Gastrocnemius medialis (tissue), 4 donors: Measurements from ENCODE around the gene EMILIN2. TPM values are rescaled to one million over a fixed set of nuclear protein-coding genes. Genes with fewer than 3 reads are reported as not detected.
"Not testable (repeated sequence)": the region's sequence is repeated elsewhere in the genome, so short reads cannot be mapped to it uniquely, and the experiment has no call there.

Experiments used
- ATAC-seq, 2 donors: fragments of 150-250 bp; one replicate each; pipeline ENCODE4 v1.9.1; 2016
- DNase-seq, 2 donors: peaks; one replicate each; pipeline ENCODE4 v3.0.0-alpha.2; 2019
- H3K27ac ChIP-seq, 4 donors: fragments of 200-600 bp; sonication (generic); 1 replicate in 1 of 4; 2 replicates in 3 of 4; pipeline ENCODE4 v1.5.1; 2016 to 2018; ENCODE audit warnings: mild to moderate bottlenecking in 2 of 4, moderate library complexity in 1 of 4
- H3K27me3 ChIP-seq, 3 donors: fragments of 200-600 bp; sonication (generic) in 2 of 3; 1 replicate in 1 of 3; 2 replicates in 2 of 3; pipeline versions ENCODE4 v1.5.1 to v1.6.0; 2016 to 2019; ENCODE audit warnings: mild to moderate bottlenecking in 1 of 3, moderate library complexity in 1 of 3
- H3K36me3 ChIP-seq, 2 donors: fragments of 200-600 bp; sonication (generic) in 1 of 2; one replicate each; pipeline ENCODE4 v1.5.1; 2017 to 2018
- H3K4me1 ChIP-seq, 2 donors: fragments of 200-600 bp; sonication (generic) in 1 of 2; one replicate each; pipeline ENCODE4 v1.5.1; 2016 to 2017; ENCODE audit warnings: mild to moderate bottlenecking in 2 of 2
- H3K4me3 ChIP-seq, 4 donors: fragments of 200-600 bp; sonication (generic) in 3 of 4; 1 replicate in 1 of 4; 2 replicates in 3 of 4; pipeline ENCODE4 v1.5.1; 2016 to 2019; ENCODE audit warnings: mild to moderate bottlenecking in 2 of 4
- H3K9me3 ChIP-seq, 3 donors: fragments of 200-600 bp; sonication (generic) in 2 of 3; 1 replicate in 1 of 3; 2 replicates in 2 of 3; pipeline ENCODE4 v1.5.1; 2016 to 2019
- POLR2A ChIP-seq, 2 donors: fragments of 450-650 bp; IDR thresholded peaks; one replicate each; pipeline ENCODE4 v1.6.1; 2017; ENCODE audit warnings: antibody characterized with exemption in 2 of 2, mild to moderate bottlenecking in 2 of 2, moderate library complexity in 2 of 2
- in situ Hi-C, 4 donors: fragments of 200-750 bp; cut with MboI; loops; one replicate each; pipeline versions ENCODE4 v1.15.0 to v1.8.0; 2017; ENCODE audit warnings: low sequenced_read_pairs in 4 of 4
- intact Hi-C: fragments of 100-400 bp; cut with DNase I; formaldehyde crosslinking; loops from one replicate; pipeline ENCODE4 v1.15.1; 2023; ENCODE audit warnings: low total_unique reads
- total RNA-seq, 4 donors: library from RNA; depleted of rRNA; stranded (reverse); fragments of >200 nt; gene quantifications; one replicate each; pipeline versions ENCODE4 v1.1.0 to v1.2.3, GENCODE V29; 2016
- TF ChIP-seq, protein P1 (sequence below), 5 experiments: fragments of 450-650 bp in 3 of 5; fragments of 200-600 bp in 2 of 5; sonication (generic) in 2 of 5; IDR thresholded peaks in 4 of 5; conservative IDR thresholded peaks in 1 of 5; 1 replicate in 4 of 5; 2 replicates in 1 of 5; pipeline ENCODE4 v1.5.1; 2016 to 2019; ENCODE audit warnings: antibody characterized with exemption in 5 of 5, mild to moderate bottlenecking in 3 of 5, moderate library complexity in 3 of 5

The EMILIN2 gene
- total RNA-seq = 10 to 100 TPM in 1 of 4 donors, 1 to 10 TPM in 3; 1.9 to 10.5 (median 5.6) TPM

DNA sequence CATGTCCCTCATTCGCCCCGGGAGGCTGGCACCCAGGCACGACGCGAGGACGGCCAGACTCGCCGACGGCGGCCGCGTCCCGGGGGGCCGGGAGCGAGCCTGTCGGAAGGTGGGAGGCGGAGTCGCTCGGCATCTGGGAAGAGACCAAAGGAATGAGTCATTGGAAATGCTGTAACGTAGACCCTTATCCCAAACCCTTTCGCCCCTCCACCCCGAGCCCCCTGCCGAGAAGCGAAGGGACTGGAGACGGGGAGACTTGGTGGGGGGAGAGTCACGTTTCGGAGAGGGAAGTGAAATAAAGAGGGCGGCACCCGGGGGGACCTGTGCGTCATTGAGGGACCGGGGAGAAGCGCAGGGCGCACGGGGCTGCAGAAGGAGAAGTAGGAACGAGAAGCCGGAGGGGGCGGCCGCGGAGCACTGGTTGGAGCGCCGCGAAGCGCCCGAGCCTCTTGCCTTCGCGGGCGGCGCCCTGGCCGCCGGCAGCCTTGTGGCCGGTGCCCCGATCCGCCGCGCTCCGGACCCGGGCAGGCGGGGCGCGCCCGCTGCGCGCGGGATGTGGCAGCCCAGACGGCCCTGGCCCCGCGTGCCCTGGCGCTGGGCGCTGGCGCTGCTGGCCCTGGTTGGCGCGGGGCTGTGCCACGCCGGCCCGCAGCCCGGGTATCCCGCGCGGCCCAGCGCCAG is at the start of gene EMILIN2:
Gene EMILIN2 (plus strand): TSS at position 371 of the 681 bp plus-strand sequence. CDS start 183 bp downstream, at position 554.
- ATAC-seq (peak; percentile 21), DNase-seq (peak; percentile 21 to 57)
- peaks cover 0 to 4% of the 10 kb centered on the region in 2 donors for H3K4me1 ChIP-seq
- H3K27ac ChIP-seq = peak within 1 kb of the TSS in 3 of 4 donors; percentile 34 to 44 (median 35)
- in situ Hi-C loops (no loop called here), intact Hi-C loops (no loop called here)
- TF ChIP-seq, protein P1, sequence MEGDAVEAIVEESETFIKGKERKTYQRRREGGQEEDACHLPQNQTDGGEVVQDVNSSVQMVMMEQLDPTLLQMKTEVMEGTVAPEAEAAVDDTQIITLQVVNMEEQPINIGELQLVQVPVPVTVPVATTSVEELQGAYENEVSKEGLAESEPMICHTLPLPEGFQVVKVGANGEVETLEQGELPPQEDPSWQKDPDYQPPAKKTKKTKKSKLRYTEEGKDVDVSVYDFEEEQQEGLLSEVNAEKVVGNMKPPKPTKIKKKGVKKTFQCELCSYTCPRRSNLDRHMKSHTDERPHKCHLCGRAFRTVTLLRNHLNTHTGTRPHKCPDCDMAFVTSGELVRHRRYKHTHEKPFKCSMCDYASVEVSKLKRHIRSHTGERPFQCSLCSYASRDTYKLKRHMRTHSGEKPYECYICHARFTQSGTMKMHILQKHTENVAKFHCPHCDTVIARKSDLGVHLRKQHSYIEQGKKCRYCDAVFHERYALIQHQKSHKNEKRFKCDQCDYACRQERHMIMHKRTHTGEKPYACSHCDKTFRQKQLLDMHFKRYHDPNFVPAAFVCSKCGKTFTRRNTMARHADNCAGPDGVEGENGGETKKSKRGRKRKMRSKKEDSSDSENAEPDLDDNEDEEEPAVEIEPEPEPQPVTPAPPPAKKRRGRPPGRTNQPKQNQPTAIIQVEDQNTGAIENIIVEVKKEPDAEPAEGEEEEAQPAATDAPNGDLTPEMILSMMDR (IDR thresholded peaks at IDR 0.05 in 4 of 5, conservative IDR thresholded peaks at IDR 0.05 in 1 of 5) = no peak
- peak in 1 of 2 donors; percentile 60 for TF ChIP-seq POLR2A (IDR thresholded peaks at IDR 0.05)
- peak within 1 kb of the TSS; percentile 42 to 54 (median 52) for H3K4me3 ChIP-seq
- H3K36me3 ChIP-seq = no peaks in the 10 kb centered on the region
- peaks cover 29 to 56% (median 45%) of the 10 kb centered on the region in 3 donors for H3K27me3 ChIP-seq
- H3K9me3 ChIP-seq = no peaks in the 10 kb centered on the region

DNA sequence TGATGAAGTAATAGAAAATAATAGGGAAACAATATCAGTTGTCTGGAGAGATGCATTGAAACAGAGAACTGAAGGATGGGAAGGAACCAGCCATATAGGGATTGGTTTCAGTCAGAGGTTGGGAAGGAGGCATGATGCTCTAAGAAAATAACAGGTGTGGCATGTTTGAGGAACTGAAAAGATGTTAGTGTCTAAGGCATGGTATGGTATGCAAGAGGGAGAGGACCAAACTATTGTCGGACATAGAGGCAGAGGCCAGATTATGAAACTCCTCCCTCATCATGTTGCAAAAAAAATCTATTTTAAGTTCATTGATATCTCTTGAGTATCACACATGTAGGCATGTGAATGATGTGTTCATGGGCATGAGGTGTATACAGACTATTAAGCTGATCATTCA is 48.9 kb upstream of the EMILIN2 start:
- no peaks in the 10 kb centered on the region for H3K9me3 ChIP-seq
- DNase-seq (no peak), ATAC-seq (no peak)
- TF ChIP-seq, protein P1 (IDR thresholded peaks at IDR 0.05 in 4 of 5, conservative IDR thresholded peaks at IDR 0.05 in 1 of 5) = no peak
- TF ChIP-seq POLR2A (IDR thresholded peaks at IDR 0.05) = no peak
- H3K4me1 ChIP-seq = no peaks in the 10 kb centered on the region
- in situ Hi-C loops = no loop called here
- H3K27ac ChIP-seq = no peak overlapping the region
- H3K4me3 ChIP-seq = no peak overlapping the region
- peaks cover 6 to 38% of the 10 kb centered on the region in 2 donors for H3K36me3 ChIP-seq
- intact Hi-C loops = no loop called here
- H3K27me3 ChIP-seq = no peaks in the 10 kb centered on the region

DNA sequence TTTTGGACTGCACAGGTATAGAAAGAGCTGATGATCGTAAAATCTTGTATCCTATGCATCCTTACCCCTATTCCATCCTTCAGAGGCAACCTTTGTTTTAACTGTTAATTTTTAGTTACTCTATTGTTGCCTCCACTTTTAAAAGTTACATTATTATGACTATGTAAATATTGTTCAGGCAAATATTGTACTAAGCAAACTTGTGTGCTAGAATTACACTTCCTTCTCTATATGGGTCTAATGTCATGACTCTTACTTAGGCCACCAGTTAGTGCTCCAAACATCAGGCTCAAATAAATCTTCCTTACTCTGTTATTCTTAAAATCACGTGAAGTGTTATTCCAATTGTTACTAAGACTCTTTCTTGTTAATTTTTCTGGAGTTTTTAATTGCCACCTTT is 47.4 kb upstream of the EMILIN2 start:
- Histone ChIP-seq H3K4me3 (no peak overlapping the region), H3K27ac (no peak overlapping the region), H3K9me3 (no peaks in the 10 kb centered on the region), H3K4me1 (no peaks in the 10 kb centered on the region), H3K36me3 (peaks cover 6 to 38% of the 10 kb centered on the region in 2 donors), H3K27me3 (no peaks in the 10 kb centered on the region)
- DNase-seq = no peak
- intact Hi-C loops = no loop called here
- TF ChIP-seq POLR2A (IDR thresholded peaks at IDR 0.05) = no peak
- TF ChIP-seq, protein P1 (IDR thresholded peaks at IDR 0.05 in 4 of 5, conservative IDR thresholded peaks at IDR 0.05 in 1 of 5) = no peak
- in situ Hi-C loops = no loop called here
- ATAC-seq = no peak

DNA sequence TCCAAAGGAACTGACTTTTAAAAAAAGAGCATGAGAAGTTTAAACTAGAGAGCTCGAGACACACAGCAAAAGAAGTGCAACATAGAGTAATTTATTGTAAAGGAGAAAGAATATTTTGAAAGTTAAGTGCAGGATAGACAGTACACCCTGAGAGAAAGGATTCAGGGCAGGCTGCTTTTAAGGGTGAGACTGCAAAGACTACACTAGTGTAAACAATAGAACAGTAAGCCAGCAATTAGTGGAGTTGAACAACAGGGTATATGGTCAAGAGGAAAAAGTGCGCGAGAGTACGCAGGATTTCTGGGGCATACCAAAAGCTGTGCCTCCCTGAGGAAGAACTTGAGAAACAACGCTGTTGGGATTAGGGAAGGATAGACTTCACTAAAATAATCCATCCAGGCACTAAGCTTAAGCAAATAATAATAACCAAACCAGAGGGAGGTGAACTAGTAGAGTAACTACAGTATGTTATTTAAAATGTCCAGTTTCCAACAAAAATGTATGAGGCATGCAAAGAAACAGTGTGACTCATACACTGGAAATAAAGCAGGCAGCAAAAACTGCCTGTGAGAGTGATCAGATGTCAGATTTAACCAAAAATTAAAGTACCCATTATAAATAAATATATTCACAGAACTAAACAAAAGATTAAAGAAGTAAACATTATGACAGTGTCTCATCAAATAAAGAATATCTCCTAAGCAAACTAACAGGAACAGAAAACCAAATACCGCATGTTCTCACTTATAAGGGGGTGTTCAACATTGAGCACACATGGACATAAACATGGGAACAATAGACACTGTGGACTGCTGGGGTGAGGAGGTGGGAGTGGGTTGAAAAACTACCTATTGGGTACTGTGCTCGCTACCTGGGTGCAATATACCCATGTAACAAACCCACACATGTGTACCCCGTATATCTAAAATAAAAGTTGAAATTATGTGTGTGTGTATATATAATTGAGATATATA is 40.5 kb upstream of the EMILIN2 start:
- in situ Hi-C loops (no loop called here), intact Hi-C loops (no loop called here)
- Histone ChIP-seq H3K36me3 (peaks cover 0 to 5% of the 10 kb centered on the region in 2 donors), H3K4me3 (no peak overlapping the region), H3K9me3 (peaks cover 0 to 2% (median 0%) of the 10 kb centered on the region in 3 donors), H3K27me3 (no peaks in the 10 kb centered on the region), H3K4me1 (no peaks in the 10 kb centered on the region), H3K27ac (no peak overlapping the region)
- DNase-seq (no peak), ATAC-seq (no peak)
- TF ChIP-seq, protein P1 (IDR thresholded peaks at IDR 0.05 in 4 of 5, conservative IDR thresholded peaks at IDR 0.05 in 1 of 5) = no peak
- TF ChIP-seq POLR2A (IDR thresholded peaks at IDR 0.05) = no peak

DNA sequence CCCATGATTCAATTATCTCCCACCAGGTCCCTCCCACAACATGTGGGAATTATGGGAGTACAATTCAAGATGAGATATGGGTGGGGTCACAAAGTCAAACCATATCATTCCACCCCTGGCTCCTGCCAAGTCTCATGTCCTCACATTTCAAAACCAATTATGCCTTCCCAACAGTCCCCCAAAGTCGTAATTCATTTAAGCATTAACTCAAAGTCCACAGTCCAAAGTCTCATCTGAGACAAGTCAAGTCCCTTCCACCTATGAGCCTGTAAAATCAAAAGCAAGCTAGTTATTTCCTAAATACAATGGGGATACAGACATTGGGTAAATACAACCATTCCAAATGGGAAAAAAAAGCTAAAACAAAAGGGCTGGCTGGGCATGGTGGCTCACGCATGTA is 38.2 kb upstream of the EMILIN2 start:
- H3K9me3 ChIP-seq, ATAC-seq, H3K27me3 ChIP-seq, H3K27ac ChIP-seq, H3K4me3 ChIP-seq, in situ Hi-C loops, H3K36me3 ChIP-seq, intact Hi-C loops, H3K4me1 ChIP-seq, DNase-seq: not testable (repeated sequence)

DNA sequence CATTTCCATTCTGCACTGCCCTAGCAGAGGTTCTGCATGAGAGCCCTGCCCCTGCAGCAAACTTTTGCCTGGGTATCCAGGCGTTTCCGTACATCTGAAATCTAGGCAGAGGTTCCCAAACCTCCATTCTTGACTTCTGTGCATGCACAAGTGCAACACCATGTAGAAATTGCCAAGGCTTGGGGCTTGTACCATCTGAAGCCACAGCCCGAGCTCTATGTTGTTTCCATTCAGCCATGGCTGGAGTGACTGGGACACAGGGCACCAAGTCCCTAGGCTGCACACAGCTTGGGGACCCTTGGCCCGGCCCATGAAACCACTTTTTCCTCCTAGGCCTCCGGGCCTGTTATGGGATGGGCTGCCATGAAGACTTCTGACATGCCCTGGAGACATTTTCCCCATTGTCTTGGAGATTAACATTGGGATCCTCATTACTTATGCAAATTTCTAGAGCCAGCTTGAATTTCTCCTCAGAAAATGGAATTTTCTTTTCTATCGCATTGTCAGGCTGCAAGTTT is 37.1 kb upstream of the EMILIN2 start:
- H3K4me3 ChIP-seq, H3K36me3 ChIP-seq, in situ Hi-C loops, H3K4me1 ChIP-seq, H3K9me3 ChIP-seq, ATAC-seq, DNase-seq, H3K27me3 ChIP-seq, H3K27ac ChIP-seq, intact Hi-C loops: not testable (repeated sequence)
